GM23338 (cell line): Measurements from ENCODE around the gene TFB2M. TPM values are rescaled to one million over a fixed set of nuclear protein-coding genes. Genes with fewer than 3 reads are reported as not detected.
"Not testable (repeated sequence)": the region's sequence is repeated elsewhere in the genome, so short reads cannot be mapped to it uniquely, and the experiment has no call there.

Experiments
- ATAC-seq: fragments of 200-7000 bp; cut with Tn5 transposase; 3 replicates; pipeline ENCODE4 v1.9.1; 2020
- DNase-seq: peaks from one replicate; pipeline ENCODE4 v3.0.0-alpha.2; 2015; ENCODE audit warnings: low spot score
- H2AFZ ChIP-seq: fragments of 200-600 bp; sonication (generic); 2 replicates; pipeline ENCODE4 v1.8.0; 2016; ENCODE audit warnings: antibody characterized with exemption, mild to moderate bottlenecking, moderate library complexity
- H3F3A ChIP-seq: fragments of 200-600 bp; sonication (generic); replicated peaks from 2 replicates; pipeline ENCODE4 v1.8.0; 2017; ENCODE audit warnings: antibody characterized with exemption, mixed run types, low read depth
- H3K27ac ChIP-seq: fragments of 200-600 bp; sonication (generic); 2 replicates; pipeline ENCODE4 v1.6.1; 2016; ENCODE audit warnings: low read depth
- H3K27me3 ChIP-seq: fragments of 200-600 bp; sonication (generic); 2 replicates; pipeline ENCODE4 v1.8.0; 2016; ENCODE audit warnings: mild to moderate bottlenecking, mixed run types, moderate library complexity; ENCODE audit not compliant: insufficient read depth
- H3K36me3 ChIP-seq: fragments of 200-600 bp; sonication (generic); 2 replicates; pipeline ENCODE4 v1.8.0; 2016; ENCODE audit warnings: mild to moderate bottlenecking; ENCODE audit not compliant: insufficient read depth
- H3K4me1 ChIP-seq: fragments of 200-600 bp; sonication (generic); 2 replicates; pipeline ENCODE4 v1.8.0; 2016; ENCODE audit warnings: mild to moderate bottlenecking, moderate library complexity; ENCODE audit not compliant: insufficient read depth
- H3K4me2 ChIP-seq: fragments of 200-600 bp; sonication (generic); 2 replicates; pipeline ENCODE4 v1.7.1; 2017; ENCODE audit warnings: mixed run types
- H3K4me3 ChIP-seq: fragments of 200-600 bp; sonication (generic); 2 replicates; pipeline ENCODE4 v1.6.1; 2016; ENCODE audit warnings: mixed run types
- H3K79me2 ChIP-seq: fragments of 200-600 bp; sonication (generic); replicated peaks from 2 replicates; pipeline ENCODE4 v1.8.0; 2017; ENCODE audit warnings: mild to moderate bottlenecking; ENCODE audit not compliant: insufficient read depth
- H3K9me2 ChIP-seq: fragments of 200-600 bp; sonication (generic); 2 replicates; pipeline ENCODE4 v1.8.0; 2017; ENCODE audit not compliant: insufficient read depth
- H4K20me1 ChIP-seq: fragments of 200-600 bp; sonication (generic); replicated peaks from 2 replicates; pipeline ENCODE4 v1.8.0; 2017; ENCODE audit warnings: mild to moderate bottlenecking; ENCODE audit not compliant: insufficient read depth
- H3K27ac Mint-ChIP-seq: 2 replicates; pipeline ENCODE4 v1.8.0; 2020; ENCODE audit warnings: inconsistent platforms, mild to moderate bottlenecking, moderate library complexity, mixed read lengths
- H3K27me3 Mint-ChIP-seq: 3 replicates; pipeline ENCODE4 v1.8.0; 2022; ENCODE audit warnings: low read depth, mild to moderate bottlenecking, moderate library complexity, mixed read lengths, inconsistent platforms; ENCODE audit not compliant: insufficient read depth, poor library complexity
- H3K36me3 Mint-ChIP-seq: 3 replicates; pipeline ENCODE4 v1.8.0; 2021; ENCODE audit warnings: low read depth, mild to moderate bottlenecking, inconsistent platforms, moderate library complexity, mixed read lengths
- H3K4me1 Mint-ChIP-seq: 3 replicates; pipeline ENCODE4 v1.8.0; 2020; ENCODE audit warnings: mild to moderate bottlenecking, inconsistent platforms, mixed read lengths
- H3K4me3 Mint-ChIP-seq: 3 replicates; pipeline ENCODE4 v1.8.0; 2021; ENCODE audit warnings: moderate library complexity, mild to moderate bottlenecking, inconsistent platforms, mixed read lengths
- H3K9me3 Mint-ChIP-seq: 3 replicates; pipeline ENCODE4 v1.8.0; 2020; ENCODE audit warnings: moderate library complexity, mild to moderate bottlenecking, inconsistent platforms, mixed read lengths
- ETS1 ChIP-seq: IDR thresholded peaks from 2 replicates; pipeline ENCODE4 v1.6.1; 2016; ENCODE audit warnings: antibody characterized with exemption
- EZH2phosphoT487 ChIP-seq: fragments of 200-600 bp; sonication (generic); IDR thresholded peaks from one replicate; pipeline ENCODE4 v1.8.1; 2018; ENCODE audit warnings: antibody characterized with exemption; ENCODE audit not compliant: unreplicated experiment
- JUNB ChIP-seq: IDR thresholded peaks from one replicate; pipeline ENCODE4 v1.6.1; 2016; ENCODE audit warnings: antibody characterized with exemption; ENCODE audit not compliant: unreplicated experiment
- NANOG ChIP-seq: IDR thresholded peaks from 2 replicates; pipeline ENCODE4 v1.6.1; 2016; ENCODE audit warnings: antibody characterized with exemption, borderline replicate concordance
- REST ChIP-seq: IDR thresholded peaks from one replicate; pipeline ENCODE4 v1.6.1; 2018; ENCODE audit warnings: antibody characterized with exemption; ENCODE audit not compliant: unreplicated experiment
- STAT1 ChIP-seq: IDR thresholded peaks from one replicate; pipeline ENCODE4 v1.6.1; 2016; ENCODE audit warnings: antibody characterized with exemption; ENCODE audit not compliant: unreplicated experiment
- ZNF114 ChIP-seq: fragments of 250-450 bp; sonication (Bioruptor Pico); IDR thresholded peaks from 2 replicates; pipeline ENCODE4 v1.5.0; 2020; ENCODE audit warnings: mild to moderate bottlenecking, moderate library complexity
- polyA plus RNA-seq: library from polyadenylated mRNA; unstranded; fragments of >200 nt; fragmentation: Nextera tagmentation; extraction: Ambion mirVana; gene quantifications from 2 replicates; pipeline ENCODE4 v1.2.1, GENCODE V29; 2016
- total RNA-seq: library from RNA; depleted of rRNA; stranded (reverse); fragments of >200 nt; shearing (Covaris generic); gene quantifications from 2 replicates; pipeline ENCODE4 v1.2.3, GENCODE V29; 2014
- TF ChIP-seq, protein P1 (sequence below), 2 experiments: fragments of 200-600 bp in 1 of 2; sonication (generic) in 1 of 2; conservative IDR thresholded peaks; 2 replicates each; pipeline versions ENCODE4 v1.5.1 to v1.6.1; 2016 to 2017; ENCODE audit warnings: antibody characterized with exemption in 2 of 2, low read depth in 2 of 2, mild to moderate bottlenecking in 2 of 2, moderate library complexity in 1 of 2

TFB2M gene
- total and polyA plus RNA-seq, 2 experiments from 2014 or later: 18.7 to 24.9 TPM

DNA sequence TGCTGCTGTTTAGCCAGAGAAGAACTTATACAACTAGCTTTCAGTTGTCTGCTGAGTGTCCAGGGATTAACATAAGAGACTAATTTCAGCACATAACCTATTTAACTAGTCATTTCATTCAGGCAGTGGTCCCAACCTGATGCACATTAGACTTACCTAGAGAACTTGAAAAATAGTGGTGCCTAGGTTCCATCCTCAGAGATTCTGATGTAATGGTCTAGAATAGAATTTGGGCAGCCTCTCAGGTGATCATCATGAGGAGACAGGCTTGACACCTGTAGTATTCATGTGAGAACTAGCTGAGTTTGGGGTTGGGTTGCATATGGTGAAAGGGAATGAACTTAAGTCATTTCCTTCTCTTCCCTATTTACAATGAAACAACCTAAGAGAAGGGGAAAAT, 25.0 kb upstream of the TFB2M start (continued):
- TF ChIP-seq STAT1 (no peak), JUNB (no peak), NANOG (no peak), ZNF114 (no peak), ETS1 (no peak), REST (no peak)
- TF ChIP-seq, protein P1, sequence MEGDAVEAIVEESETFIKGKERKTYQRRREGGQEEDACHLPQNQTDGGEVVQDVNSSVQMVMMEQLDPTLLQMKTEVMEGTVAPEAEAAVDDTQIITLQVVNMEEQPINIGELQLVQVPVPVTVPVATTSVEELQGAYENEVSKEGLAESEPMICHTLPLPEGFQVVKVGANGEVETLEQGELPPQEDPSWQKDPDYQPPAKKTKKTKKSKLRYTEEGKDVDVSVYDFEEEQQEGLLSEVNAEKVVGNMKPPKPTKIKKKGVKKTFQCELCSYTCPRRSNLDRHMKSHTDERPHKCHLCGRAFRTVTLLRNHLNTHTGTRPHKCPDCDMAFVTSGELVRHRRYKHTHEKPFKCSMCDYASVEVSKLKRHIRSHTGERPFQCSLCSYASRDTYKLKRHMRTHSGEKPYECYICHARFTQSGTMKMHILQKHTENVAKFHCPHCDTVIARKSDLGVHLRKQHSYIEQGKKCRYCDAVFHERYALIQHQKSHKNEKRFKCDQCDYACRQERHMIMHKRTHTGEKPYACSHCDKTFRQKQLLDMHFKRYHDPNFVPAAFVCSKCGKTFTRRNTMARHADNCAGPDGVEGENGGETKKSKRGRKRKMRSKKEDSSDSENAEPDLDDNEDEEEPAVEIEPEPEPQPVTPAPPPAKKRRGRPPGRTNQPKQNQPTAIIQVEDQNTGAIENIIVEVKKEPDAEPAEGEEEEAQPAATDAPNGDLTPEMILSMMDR (conservative IDR thresholded peaks at IDR 0.05; ENCODE audit: low read depth in 2 of 2): no peak

GRCh38 chr1:246589919-246590318, 23.9 kb upstream of the TFB2M start:
- ATAC-seq, DNase-seq, H3K4me1 ChIP-seq, H3K27ac ChIP-seq, H4K20me1 ChIP-seq, H3K27me3 Mint-ChIP-seq, H3K4me3 ChIP-seq, H3K9me2 ChIP-seq, H3K4me1 Mint-ChIP-seq, H3K27ac Mint-ChIP-seq, H3K36me3 ChIP-seq, H3K4me3 Mint-ChIP-seq, H3F3A ChIP-seq, H3K27me3 ChIP-seq, H3K4me2 ChIP-seq, H2AFZ ChIP-seq: not testable (repeated sequence)
- Mint-ChIP-seq H3K36me3 (peaks cover 21% of the 10 kb centered on the region; the same call in 2 of the 3 replicates), H3K9me3 (peaks cover 11% of the 10 kb centered on the region)
- peaks cover 41% of the 10 kb centered on the region for H3K79me2 ChIP-seq

DNA sequence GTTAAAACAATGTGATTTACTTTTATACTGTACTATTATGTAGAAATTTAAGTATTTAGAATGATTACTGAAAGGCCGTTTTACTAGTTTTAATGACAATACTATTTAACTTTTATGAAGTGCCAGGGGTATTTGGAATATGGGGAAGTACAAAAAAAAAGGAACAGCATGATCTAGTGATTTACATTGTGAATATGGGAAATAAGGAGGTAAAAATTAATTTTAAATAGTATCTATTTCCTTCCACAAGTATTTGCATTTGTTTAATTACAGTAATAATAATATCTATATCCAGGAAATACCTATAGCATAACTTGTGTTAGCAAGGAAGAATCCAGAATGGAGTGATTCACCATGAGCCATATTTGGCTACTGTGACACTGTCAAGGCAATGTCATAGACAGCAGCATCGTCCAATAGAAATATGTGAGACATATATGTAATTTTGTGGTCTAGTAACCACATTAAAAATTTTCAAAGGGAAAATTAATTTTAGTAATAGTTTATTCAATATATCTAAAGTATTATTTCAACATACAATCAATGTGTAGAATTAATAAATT, 22.2 kb upstream of the TFB2M start:
- H3K27ac ChIP-seq: no peak overlapping the region
- H3K36me3 ChIP-seq: 0 out of 2 replicates have a peak, but pooled peaks cover 3% of the 10 kb centered on the region
- Mint-ChIP-seq H3K27me3 (no peaks in the 10 kb centered on the region), H3K36me3 (peaks cover 21% of the 10 kb centered on the region; the same call in 2 of the 3 replicates), H3K27ac (no peak overlapping the region), H3K4me3 (no peak overlapping the region), H3K4me1 (no peaks in the 10 kb centered on the region), H3K9me3 (peaks cover 11% of the 10 kb centered on the region)
- no peaks in the 10 kb centered on the region for H3F3A ChIP-seq
- DNase-seq (no peak), ATAC-seq (no peak)
- no peak overlapping the region for H3K4me2 ChIP-seq
- H4K20me1 ChIP-seq: peaks cover 3% of the 10 kb centered on the region; the same call in 1 of the 2 replicates
- TF ChIP-seq EZH2phosphoT487: no peak
- peaks cover 4% of the 10 kb centered on the region; the same call in 1 of the 2 replicates for H3K4me1 ChIP-seq
- no peaks in the 10 kb centered on the region for H3K27me3 ChIP-seq
- no peaks in the 10 kb centered on the region for H3K9me2 ChIP-seq
- no peak overlapping the region for H2AFZ ChIP-seq
- no peak overlapping the region for H3K4me3 ChIP-seq
- H3K79me2 ChIP-seq: peaks cover 48% of the 10 kb centered on the region
